Right lobe of liver (tissue), 4 donors: ENCODE measurements around the gene MCC.

Experiments used
- CTCF ChIP-seq, 4 donors: fragments of 200-600 bp in 3 of 4; fragments of 450-650 bp in 1 of 4; IDR thresholded peaks; one replicate each; pipeline versions ENCODE4 v1.5.1 to v1.8.0; 2016 to 2022; ENCODE audit warnings: antibody characterized with exemption in 4 of 4, mild to moderate bottlenecking in 2 of 4
- POLR2A ChIP-seq: fragments of 450-650 bp; IDR thresholded peaks from one replicate; pipeline ENCODE4 v1.6.1; 2017; ENCODE audit warnings: antibody characterized with exemption, mild to moderate bottlenecking
- donor health status: DM: no; HTN: no; CAD: no.
- donor health status: DM: no; HTN: no; CAD: no.
- donor health status: DM: no; HTN: yes; CAD: no.

GRCh38 chr5:113179156-113179555 lies 309.1 kb downstream of the MCC start:
- TF ChIP-seq CTCF (IDR thresholded peaks at IDR 0.05) = no peak
- TF ChIP-seq POLR2A = no peak
